HG02642 (cell line): ENCODE results near the gene GPATCH1.
"Not testable (repeated sequence)": the region's sequence is repeated elsewhere in the genome, so short reads cannot be mapped to it uniquely, and the experiment has no call there.

Experiments
- ATAC-seq: cut with Tn5 transposase; IDR thresholded peaks from one replicate; pipeline ENCODE4 v1.9.1; 2021; ENCODE audit warnings: mild to moderate bottlenecking; ENCODE audit not compliant: unreplicated experiment, poor library complexity

GPATCH1 gene

GRCh38 chr19:33156334-33156733, 75.4 kb downstream of the GPATCH1 start:
- no peak for ATAC-seq

- ATAC-seq, result no peak
Observed at GRCh38 chr19:33157906-33158305, 76.9 kb downstream of the GPATCH1 start.

- ATAC-seq, result no peak
Observed at GRCh38 chr19:33158365-33158764, 77.4 kb downstream of the GPATCH1 start.

GRCh38 chr19:33159149-33159548, 78.2 kb downstream of the GPATCH1 start:
- ATAC-seq, result no peak

GRCh38 chr19:33159893-33160292, 78.9 kb downstream of the GPATCH1 start:
- ATAC-seq, result no peak

- ATAC-seq, result no peak
Observed at GRCh38 chr19:33161201-33161600, 80.2 kb downstream of the GPATCH1 start.

- no peak for ATAC-seq
Observed at GRCh38 chr19:33163481-33163880, 82.5 kb downstream of the GPATCH1 start.

GRCh38 chr19:33166037-33166436, 85.1 kb downstream of the GPATCH1 start:
- ATAC-seq, result not testable (repeated sequence)

GRCh38 chr19:33167438-33167837, 86.5 kb downstream of the GPATCH1 start:
- ATAC-seq, result no peak

- ATAC-seq, result no peak
Observed at GRCh38 chr19:33168528-33168927, 87.5 kb downstream of the GPATCH1 start.

- no peak for ATAC-seq
Observed at GRCh38 chr19:33171222-33171795, 90.3 kb downstream of the GPATCH1 start.

GRCh38 chr19:33171916-33172359, 91.0 kb downstream of the GPATCH1 start:
- ATAC-seq, result no peak

- ATAC-seq, result no peak
Observed at GRCh38 chr19:33174186-33174585, 93.2 kb downstream of the GPATCH1 start.

- ATAC-seq, result no peak
Observed at GRCh38 chr19:33175156-33175782, 94.3 kb downstream of the GPATCH1 start.

GRCh38 chr19:33175886-33176669, 95.1 kb downstream of the GPATCH1 start:
- ATAC-seq, result peak; percentile 1

GRCh38 chr19:33176670-33177416, 95.9 kb downstream of the GPATCH1 start:
- peak; percentile 86 for ATAC-seq

GRCh38 chr19:33177417-33177979, 96.5 kb downstream of the GPATCH1 start:
- ATAC-seq, result no peak
